CD14-positive monocyte (primary cell): Measurements from ENCODE around the gene KRTAP10-6. TPM values are rescaled to one million over a fixed set of nuclear protein-coding genes. Genes with fewer than 3 reads are reported as not detected.
A peak's percentile ranks its signal among the peaks of the same experiment; 100 is the strongest.

Experiments
- DNase-seq, 3 donors: peaks; one replicate each; pipeline ENCODE4 v3.0.0-alpha.2; 2011 to 2022
- H2AFZ ChIP-seq: 2 replicates; pipeline ENCODE4 v1.6.0; 2012; ENCODE audit warnings: mild to moderate bottlenecking, low read depth, low read length, inconsistent platforms; ENCODE audit not compliant: insufficient read depth, poor library complexity, severe bottlenecking
- H3K27ac ChIP-seq, 2 donors: 1 replicate in 1 of 2; 2 replicates in 1 of 2; pipeline ENCODE4 v1.5.1; 2012 to 2013; ENCODE audit warnings: low read length in 2 of 2, control low read depth in 1 of 2, inconsistent platforms in 1 of 2, low read depth in 1 of 2, mild to moderate bottlenecking in 1 of 2
- H3K27me3 ChIP-seq, 2 donors: one replicate each; pipeline versions ENCODE4 v1.6.0 to v1.6.1; 2011 to 2013; ENCODE audit warnings: low read length in 2 of 2; ENCODE audit not compliant: control insufficient read depth in 2 of 2, insufficient read depth in 2 of 2
- H3K36me3 ChIP-seq, 2 donors: replicated peaks in 1 of 2; 1 replicate in 1 of 2; 2 replicates in 1 of 2; pipeline versions ENCODE4 v1.5.1 to v1.6.1; 2012 to 2013; ENCODE audit warnings: low read length in 2 of 2, control low read depth in 1 of 2, inconsistent platforms in 1 of 2, mild to moderate bottlenecking in 1 of 2; ENCODE audit not compliant: insufficient read depth in 2 of 2, control insufficient read depth in 1 of 2
- H3K4me1 ChIP-seq, 2 donors: 1 replicate in 1 of 2; 2 replicates in 1 of 2; pipeline versions ENCODE4 v1.5.1 to v1.6.1; 2012 to 2013; ENCODE audit warnings: low read length in 2 of 2, control low read depth in 1 of 2, inconsistent platforms in 1 of 2, mild to moderate bottlenecking in 1 of 2, moderate library complexity in 1 of 2; ENCODE audit not compliant: insufficient read depth in 2 of 2, control insufficient read depth in 1 of 2
- H3K4me2 ChIP-seq: replicated peaks from 2 replicates; pipeline ENCODE3; 2012; ENCODE audit warnings: low read length, moderate library complexity, mild to moderate bottlenecking; ENCODE audit not compliant: poor library complexity, severe bottlenecking; ENCODE audit errors: extremely low read depth
- H3K4me3 ChIP-seq, 3 experiments: fragments of 200-600 bp in 1 of 3; sonication (generic) in 1 of 3; replicated peaks in 1 of 3; 1 replicate in 2 of 3; 2 replicates in 1 of 3; pipeline ENCODE4 v1.5.1; 2011 to 2013; ENCODE audit warnings: low read length in 3 of 3, mild to moderate bottlenecking in 3 of 3, control low read depth in 2 of 3, low read depth in 2 of 3, inconsistent platforms in 1 of 3, moderate library complexity in 1 of 3
- H3K79me2 ChIP-seq: 2 replicates; pipeline ENCODE4 v1.6.0; 2012; ENCODE audit warnings: mild to moderate bottlenecking, control low read depth, inconsistent platforms, low read length, moderate library complexity; ENCODE audit not compliant: insufficient read depth
- H3K9ac ChIP-seq: 2 replicates; pipeline ENCODE4 v1.6.0; 2017; ENCODE audit warnings: low read length, mild to moderate bottlenecking; ENCODE audit not compliant: insufficient read depth, poor library complexity, severe bottlenecking
- H3K9me3 ChIP-seq, 2 donors: replicated peaks in 1 of 2; 1 replicate in 1 of 2; 2 replicates in 1 of 2; pipeline versions ENCODE4 v1.5.1 to v1.6.1; 2012 to 2013; ENCODE audit warnings: low read length in 2 of 2, control low read depth in 1 of 2; ENCODE audit not compliant: control insufficient read depth in 1 of 2, insufficient read depth in 1 of 2
- H4K20me1 ChIP-seq: 2 replicates; pipeline ENCODE4 v1.6.0; 2012; ENCODE audit warnings: mild to moderate bottlenecking, low read length, control low read depth, moderate library complexity; ENCODE audit not compliant: insufficient read depth
- H3K27ac Mint-ChIP-seq, 7 donors: one replicate each; pipeline ENCODE4 v1.8.0; 2020; ENCODE audit warnings: mild to moderate bottlenecking in 7 of 7, mixed read lengths in 7 of 7, moderate library complexity in 6 of 7, inconsistent platforms in 2 of 7
- H3K27me3 Mint-ChIP-seq, 3 donors: one replicate each; pipeline ENCODE4 v1.8.0; 2021 to 2022; ENCODE audit warnings: low read depth in 3 of 3, mild to moderate bottlenecking in 3 of 3, mixed read lengths in 3 of 3, moderate library complexity in 3 of 3, inconsistent platforms in 1 of 3
- H3K36me3 Mint-ChIP-seq, 2 donors: one replicate each; pipeline ENCODE4 v1.8.0; 2020; ENCODE audit warnings: mixed read lengths in 2 of 2, inconsistent platforms in 1 of 2, mild to moderate bottlenecking in 1 of 2
- H3K4me1 Mint-ChIP-seq: one replicate; pipeline ENCODE4 v1.8.0; 2020; ENCODE audit warnings: mild to moderate bottlenecking, mixed read lengths
- H3K4me3 Mint-ChIP-seq, 2 donors: one replicate each; pipeline ENCODE4 v1.8.0; 2020; ENCODE audit warnings: mild to moderate bottlenecking in 2 of 2, mixed read lengths in 2 of 2, moderate library complexity in 1 of 2
- H3K9me3 Mint-ChIP-seq, 7 donors: one replicate each; pipeline ENCODE4 v1.8.0; 2020 to 2022; ENCODE audit warnings: mixed read lengths in 7 of 7, mild to moderate bottlenecking in 6 of 7, moderate library complexity in 6 of 7, inconsistent platforms in 2 of 7
- CTCF ChIP-seq: fragments of 200-600 bp; IDR thresholded peaks from one replicate; pipeline ENCODE4 v1.8.0; 2022; ENCODE audit warnings: antibody characterized with exemption, mild to moderate bottlenecking
- WGBS: methylation state at CpG from one replicate; pipeline ENCODE4 v1.1.5; 2013; ENCODE audit warnings: missing lambda C conversion rate; ENCODE audit not compliant: insufficient coverage; 5-methylcytosine and 5-hydroxymethylcytosine counted together
- intact Hi-C, 2 donors: fragments of 100-400 bp; cut with micrococcal nuclease; formaldehyde crosslinking; loops; one replicate each; pipeline versions ENCODE4 v1.15.0 to v1.15.1; 2023
- polyA plus RNA-seq, 3 donors: library from polyadenylated mRNA; depleted of rRNA in 1 of 3; unstranded in 2 of 3; stranded (reverse) in 1 of 3; fragments of 300-500 nt in 2 of 3; fragments of >200 nt in 1 of 3; fragmentation: Illumina TruSeq in 2 of 3; gene quantifications; 1 replicate in 2 of 3; 2 replicates in 1 of 3; pipeline ENCODE4 v1.2.3, GENCODE V29; 2012 to 2021

The KRTAP10-6 gene
- polyA plus RNA-seq, 3 donors = not detected

DNA sequence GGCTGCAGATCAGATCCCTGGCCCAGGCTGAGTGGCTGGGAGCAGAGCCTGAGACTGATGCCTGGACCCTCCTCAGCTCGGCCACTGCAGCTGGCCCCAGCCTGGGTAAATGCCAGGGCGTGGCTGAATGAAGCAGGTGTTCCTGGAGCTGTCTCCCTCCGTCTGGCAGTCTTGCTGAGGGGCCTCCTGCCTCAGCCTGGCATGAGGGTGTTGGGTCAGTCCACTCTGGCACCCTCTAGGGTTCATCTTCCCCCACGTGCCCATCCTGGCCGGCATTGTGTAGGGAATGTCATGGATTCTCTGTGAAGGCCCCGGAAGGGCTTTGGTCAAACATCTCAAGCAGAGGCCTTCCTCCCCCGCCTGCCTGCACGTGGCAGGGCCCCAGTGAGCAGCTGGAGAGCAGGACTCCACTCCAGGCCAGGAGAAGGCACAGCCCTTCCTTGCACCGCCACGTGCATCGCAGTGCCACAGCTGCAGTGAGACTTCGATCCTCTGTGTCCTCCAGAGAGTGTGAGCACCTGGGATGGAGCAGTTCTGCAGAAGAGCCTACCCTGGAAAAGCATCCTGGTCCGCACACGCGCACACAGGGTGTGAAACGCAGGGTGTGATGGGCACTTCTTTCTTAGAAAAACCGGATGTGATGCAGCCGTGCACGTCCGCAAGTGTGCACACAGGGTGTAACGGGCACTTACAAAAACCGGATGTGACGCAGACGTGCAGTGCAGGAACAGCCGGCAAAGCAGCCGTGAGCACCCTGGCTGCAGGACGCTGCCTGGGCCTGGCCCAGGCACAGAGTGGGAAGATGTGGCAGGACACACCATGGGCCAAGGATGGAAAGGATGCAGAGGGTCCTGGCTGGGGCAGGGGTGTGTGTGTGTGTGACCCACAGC lies 23.4 kb downstream of the KRTAP10-6 start:
- H4K20me1 ChIP-seq = no peaks in the 10 kb centered on the region
- no peak for DNase-seq
- no peak for TF ChIP-seq CTCF
- Mint-ChIP-seq H3K4me1 (peaks cover 11% of the 10 kb centered on the region), H3K27me3 (peaks cover 6 to 7% (median 7%) of the 10 kb centered on the region in 3 donors), H3K4me3 (no peak overlapping the region), H3K27ac (peak overlapping the region in 2 of 7 donors; percentile 41 to 48), H3K36me3 (no peaks in the 10 kb centered on the region), H3K9me3 (peaks cover 3 to 20% (median 12%) of the 10 kb centered on the region in 7 donors)
- 90% methylated on average over 25 of the region's 27 CpGs for WGBS
- no peak overlapping the region for H3K4me2 ChIP-seq
- no peak overlapping the region for H3K9ac ChIP-seq
- H2AFZ ChIP-seq = no peak overlapping the region
- peaks cover 0 to 4% of the 10 kb centered on the region in 2 donors for H3K4me1 ChIP-seq
- no peaks in the 10 kb centered on the region for H3K36me3 ChIP-seq
- no peak overlapping the region for H3K4me3 ChIP-seq
- no peaks in the 10 kb centered on the region for H3K79me2 ChIP-seq
- H3K9me3 ChIP-seq = peaks cover 0 to 15% of the 10 kb centered on the region in 2 donors
- H3K27me3 ChIP-seq = no peaks in the 10 kb centered on the region
- no peak overlapping the region for H3K27ac ChIP-seq
- intact Hi-C loops = no loop called here

DNA sequence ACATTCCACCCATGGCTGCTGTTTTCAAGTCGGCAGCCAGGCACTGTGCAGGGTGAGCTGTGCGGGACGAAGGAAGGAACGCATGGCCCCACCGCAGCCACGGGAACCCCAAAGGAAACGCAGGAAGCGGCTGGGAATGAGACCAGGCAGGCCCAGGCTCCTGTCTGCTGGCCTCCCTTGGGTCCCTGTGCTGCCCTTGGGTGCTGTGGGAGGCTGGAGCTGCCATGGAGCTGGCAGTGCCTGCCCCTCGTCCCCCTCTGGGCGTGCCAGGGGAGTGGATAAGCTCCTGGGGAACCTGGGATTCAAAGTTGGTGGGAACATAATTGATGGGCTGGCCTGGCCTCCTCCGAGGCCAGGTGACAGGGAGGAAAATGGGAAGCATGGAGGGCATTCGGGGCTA lies 24.0 kb downstream of the KRTAP10-6 start:
- H3K27me3 ChIP-seq = no peaks in the 10 kb centered on the region
- DNase-seq = no peak
- H3K27ac ChIP-seq = no peak overlapping the region
- intact Hi-C loops = no loop called here
- no peak overlapping the region for H3K4me3 ChIP-seq
- 83% methylated on average over 12 of the region's 12 CpGs for WGBS
- no peak for TF ChIP-seq CTCF
- H3K4me2 ChIP-seq = no peak overlapping the region
- no peak overlapping the region for H2AFZ ChIP-seq
- no peaks in the 10 kb centered on the region for H4K20me1 ChIP-seq
- peaks cover 0 to 15% of the 10 kb centered on the region in 2 donors for H3K9me3 ChIP-seq
- Mint-ChIP-seq H3K9me3 (peaks cover 3 to 20% (median 12%) of the 10 kb centered on the region in 7 donors), H3K27ac (peak overlapping the region in 2 of 7 donors; percentile 41 to 45), H3K4me3 (no peak overlapping the region), H3K27me3 (peaks cover 5 to 6% (median 5%) of the 10 kb centered on the region in 3 donors), H3K4me1 (peaks cover 11% of the 10 kb centered on the region), H3K36me3 (no peaks in the 10 kb centered on the region)
- H3K9ac ChIP-seq = no peak overlapping the region
- no peaks in the 10 kb centered on the region for H3K36me3 ChIP-seq
- H3K4me1 ChIP-seq = peaks cover 0 to 4% of the 10 kb centered on the region in 2 donors
- no peaks in the 10 kb centered on the region for H3K79me2 ChIP-seq
